H1 (cell line): Measurements from ENCODE around the gene EHBP1. TPM values are rescaled to one million over a fixed set of nuclear protein-coding genes. Genes with fewer than 3 reads are reported as not detected.

Source experiments
- CTCF ChIA-PET: fragments of 300-600 bp; sonication (Branson Sonifier 250); formaldehyde crosslinking; loops from one replicate; lab custom pipeline; 2021; ENCODE audit not compliant: partially characterized antibody; lab: Charles Lee
- POLR2A ChIA-PET: fragments of 300-600 bp; sonication (Branson Sonifier 250); formaldehyde crosslinking; loops from one replicate; lab custom pipeline; 2021; ENCODE audit warnings: inconsistent platforms; ENCODE audit not compliant: partially characterized antibody; lab: Charles Lee
- DNase-seq, 2 experiments: peaks; one replicate each; pipeline versions ENCODE4 v3.0.0 to v3.0.0-alpha.2; 2010 to 2022; ENCODE audit warnings: low spot score in 2 of 2, low read depth in 1 of 2, mixed read lengths in 1 of 2
- FAIRE-seq: peaks from 2 replicates; lab custom pipeline; 2011; peaks lifted over from hg19 to GRCh38; lab: Jason Lieb, UNC
- H2AFZ ChIP-seq: 2 replicates; pipeline ENCODE4 v1.8.1; 2012; ENCODE audit warnings: low read length, inconsistent platforms
- H2AK5ac ChIP-seq: 2 replicates; pipeline ENCODE4 v1.6.1; 2013; ENCODE audit warnings: low read depth, low read length
- H2BK120ac ChIP-seq: replicated peaks from 2 replicates; pipeline ENCODE3; 2013; ENCODE audit warnings: low read depth, low read length, inconsistent platforms
- H2BK12ac ChIP-seq: 2 replicates; pipeline ENCODE4 v1.6.1; 2013; ENCODE audit warnings: low read depth, low read length
- H2BK15ac ChIP-seq: 2 replicates; pipeline ENCODE4 v1.6.1; 2013; ENCODE audit warnings: low read length
- H2BK20ac ChIP-seq: 2 replicates; pipeline ENCODE4 v1.6.1; 2013; ENCODE audit warnings: low read length
- H2BK5ac ChIP-seq: 2 replicates; pipeline ENCODE4 v1.6.1; 2013; ENCODE audit warnings: low read depth, low read length
- H3K14ac ChIP-seq: 2 replicates; pipeline ENCODE4 v1.6.1; 2013; ENCODE audit warnings: inconsistent platforms; ENCODE audit not compliant: insufficient read length
- H3K18ac ChIP-seq: 2 replicates; pipeline ENCODE4 v1.6.1; 2013; ENCODE audit warnings: low read length; ENCODE audit errors: extremely low read depth
- H3K23ac ChIP-seq: 2 replicates; pipeline ENCODE4 v1.6.1; 2013; ENCODE audit warnings: inconsistent platforms; ENCODE audit not compliant: insufficient read length
- H3K23me2 ChIP-seq: 2 replicates; pipeline ENCODE4 v1.6.1; 2013; ENCODE audit warnings: low read depth, low read length
- H3K27ac ChIP-seq: 2 replicates; pipeline ENCODE4 v1.6.1; 2011; ENCODE audit warnings: low read depth, low read length, inconsistent platforms
- H3K27me3 ChIP-seq, 4 experiments: replicated peaks in 1 of 4; 1 replicate in 1 of 4; 2 replicates in 3 of 4; pipeline versions ENCODE4 v1.6.1 to v1.8.1; 2011 to 2013; ENCODE audit warnings: low read length in 3 of 4, mild to moderate bottlenecking in 3 of 4, inconsistent platforms in 2 of 4, mixed read lengths in 2 of 4, moderate library complexity in 1 of 4; ENCODE audit not compliant: control insufficient read depth in 3 of 4, insufficient read depth in 3 of 4; ENCODE audit errors: extremely low read depth in 1 of 4
- H3K36me3 ChIP-seq, 4 experiments: 2 replicates each; pipeline versions ENCODE4 v1.6.1 to v1.8.1; 2011 to 2013; ENCODE audit warnings: mild to moderate bottlenecking in 4 of 4, low read length in 3 of 4, moderate library complexity in 2 of 4, control low read depth in 1 of 4, inconsistent platforms in 1 of 4; ENCODE audit not compliant: insufficient read depth in 4 of 4, control insufficient read depth in 2 of 4
- H3K4ac ChIP-seq: replicated peaks from 2 replicates; pipeline ENCODE3; 2013; ENCODE audit warnings: low read length, low read depth, mixed read lengths, inconsistent platforms; ENCODE audit not compliant: insufficient read length
- H3K4me1 ChIP-seq, 4 experiments: replicated peaks in 1 of 4; 1 replicate in 1 of 4; 2 replicates in 3 of 4; pipeline versions ENCODE4 v1.6.1 to v1.8.1; 2011 to 2013; ENCODE audit warnings: low read length in 3 of 4, inconsistent platforms in 2 of 4, mixed read lengths in 1 of 4; ENCODE audit not compliant: insufficient read depth in 4 of 4, control insufficient read depth in 3 of 4
- H3K4me2 ChIP-seq, 2 experiments: 2 replicates each; pipeline versions ENCODE4 v1.6.1 to v1.8.1; 2011 to 2013; ENCODE audit warnings: low read depth in 2 of 2, low read length in 2 of 2, control low read depth in 1 of 2, inconsistent platforms in 1 of 2, mild to moderate bottlenecking in 1 of 2; ENCODE audit not compliant: insufficient read depth in 1 of 2
- H3K4me3 ChIP-seq, 4 experiments: fragments of 200-600, 300-600 bp in 1 of 4; sonication (generic), shearing (Covaris generic), sonication (Bioruptor Twin) in 1 of 4; 2 replicates each; pipeline versions ENCODE4 v1.5.1 to v1.8.1; 2011 to 2016; ENCODE audit warnings: low read length in 4 of 4, low read depth in 3 of 4, control low read depth in 2 of 4, inconsistent platforms in 2 of 4, mild to moderate bottlenecking in 2 of 4, mixed read lengths in 1 of 4, moderate library complexity in 1 of 4; ENCODE audit not compliant: insufficient read depth in 2 of 4; ENCODE audit errors: extremely low read depth in 1 of 4
- H3K56ac ChIP-seq: replicated peaks from 2 replicates; pipeline ENCODE3; 2013; ENCODE audit warnings: low read depth, mild to moderate bottlenecking, mixed read lengths, low read length, inconsistent platforms; ENCODE audit not compliant: insufficient read length
- H3K79me1 ChIP-seq: 2 replicates; pipeline ENCODE4 v1.6.1; 2013; ENCODE audit warnings: low read depth, low read length, control low read depth
- H3K79me2 ChIP-seq, 2 experiments: 2 replicates each; pipeline versions ENCODE4 v1.6.1 to v1.8.1; 2012 to 2013; ENCODE audit warnings: low read length in 2 of 2, mild to moderate bottlenecking in 2 of 2, inconsistent platforms in 1 of 2; ENCODE audit not compliant: insufficient read depth in 2 of 2, control insufficient read depth in 1 of 2
- H3K9ac ChIP-seq, 4 experiments: replicated peaks in 1 of 4; 1 replicate in 1 of 4; 2 replicates in 3 of 4; pipeline versions ENCODE4 v1.6.1 to v1.8.1; 2011 to 2013; ENCODE audit warnings: low read depth in 3 of 4, low read length in 3 of 4, control low read depth in 2 of 4, mild to moderate bottlenecking in 2 of 4, moderate library complexity in 2 of 4, inconsistent platforms in 1 of 4; ENCODE audit errors: extremely low read depth in 1 of 4
- H3K9me3 ChIP-seq, 2 experiments: 2 replicates each; pipeline versions ENCODE4 v1.6.1 to v1.8.1; 2012 to 2013; ENCODE audit warnings: mild to moderate bottlenecking in 2 of 2, moderate library complexity in 2 of 2, control low read depth in 1 of 2, inconsistent platforms in 1 of 2, low read depth in 1 of 2, low read length in 1 of 2, mixed read lengths in 1 of 2; ENCODE audit not compliant: insufficient read depth in 2 of 2
- H4K20me1 ChIP-seq, 2 experiments: replicated peaks in 1 of 2; 2 replicates each; pipeline versions ENCODE3 to v1.8.1; 2011 to 2013; ENCODE audit warnings: inconsistent platforms in 2 of 2, low read length in 2 of 2, mild to moderate bottlenecking in 1 of 2; ENCODE audit not compliant: insufficient read depth in 2 of 2, control insufficient read depth in 1 of 2
- H4K5ac ChIP-seq: 2 replicates; pipeline ENCODE4 v1.6.1; 2013; ENCODE audit warnings: low read length, low read depth, mixed read lengths, inconsistent platforms; ENCODE audit not compliant: insufficient read length
- H4K8ac ChIP-seq: 2 replicates; pipeline ENCODE4 v1.8.0; 2013; ENCODE audit warnings: mild to moderate bottlenecking, moderate library complexity, low read length, inconsistent platforms; ENCODE audit not compliant: insufficient read depth; ENCODE audit errors: extremely low read depth
- H4K91ac ChIP-seq: replicated peaks from 2 replicates; pipeline ENCODE3; 2013; ENCODE audit warnings: low read length, mixed read lengths, inconsistent platforms; ENCODE audit not compliant: insufficient read length
- BACH1 ChIP-seq: IDR thresholded peaks from 2 replicates; pipeline ENCODE4 v1.6.1; 2012; ENCODE audit warnings: low read length, improper control_type of control experiment
- CREB1 ChIP-seq: IDR thresholded peaks from 2 replicates; pipeline ENCODE4 v1.6.1; 2012; ENCODE audit warnings: inconsistent platforms
- JUND ChIP-seq: IDR thresholded peaks from 2 replicates; pipeline ENCODE4 v1.6.1; 2011; ENCODE audit warnings: mild to moderate bottlenecking, improper control_type of control experiment, low read length
- KDM5A ChIP-seq: fragments of 200-600 bp; IDR thresholded peaks from 2 replicates; pipeline ENCODE4 v1.7.1; 2012; ENCODE audit warnings: mild to moderate bottlenecking, low read length, inconsistent platforms, mixed read lengths
- POLR2A ChIP-seq, 2 experiments: IDR thresholded peaks; 1 replicate in 1 of 2; 2 replicates in 1 of 2; pipeline ENCODE4 v1.6.1; 2011; ENCODE audit warnings: low read depth in 2 of 2, low read length in 2 of 2, mild to moderate bottlenecking in 2 of 2; ENCODE audit errors: control extremely low read depth in 1 of 2
- RAD21 ChIP-seq, 2 experiments: IDR thresholded peaks in 1 of 2; conservative IDR thresholded peaks in 1 of 2; 2 replicates each; pipeline ENCODE4 v1.6.1; 2011; ENCODE audit warnings: low read depth in 2 of 2, low read length in 2 of 2, improper control_type of control experiment in 1 of 2, inconsistent platforms in 1 of 2, mild to moderate bottlenecking in 1 of 2, moderate library complexity in 1 of 2
- RBBP5 ChIP-seq: IDR thresholded peaks from 2 replicates; pipeline ENCODE4 v1.7.1; 2012; ENCODE audit warnings: low read depth, mild to moderate bottlenecking, inconsistent platforms, low read length, moderate library complexity, borderline replicate concordance
- SIN3A ChIP-seq, 2 experiments: IDR thresholded peaks in 1 of 2; conservative IDR thresholded peaks in 1 of 2; 2 replicates each; pipeline ENCODE4 v1.6.1; 2011 to 2012; ENCODE audit warnings: low read length in 2 of 2, improper control_type of control experiment in 1 of 2, low read depth in 1 of 2, mild to moderate bottlenecking in 1 of 2
- SP2 ChIP-seq: IDR thresholded peaks from 2 replicates; pipeline ENCODE4 v1.6.1; 2012; ENCODE audit warnings: mild to moderate bottlenecking, low read length, inconsistent platforms
- TCF12 ChIP-seq: IDR thresholded peaks from 2 replicates; pipeline ENCODE4 v1.6.1; 2011; ENCODE audit warnings: low read depth, mild to moderate bottlenecking, low read length
- WGBS, 2 experiments: shearing (Covaris generic) in 1 of 2; methylation state at CpG; one replicate each; pipeline versions ENCODE4 v1.1.6 to v1.1.7; 2013 to 2015; ENCODE audit warnings: low lambda C conversion rate in 2 of 2, mixed read lengths in 2 of 2, inconsistent platforms in 1 of 2, low coverage in 1 of 2, missing lambda C conversion rate in 1 of 2; ENCODE audit not compliant: insufficient replicate concordance in 2 of 2, insufficient coverage in 1 of 2, insufficient read length in 1 of 2; ENCODE audit errors: extremely low coverage in 1 of 2, missing lambda C conversion rate in 1 of 2; 5-methylcytosine and 5-hydroxymethylcytosine counted together
- polyA plus RNA-seq, 7 experiments: library from polyadenylated mRNA; depleted of rRNA in 3 of 7; stranded (reverse) in 5 of 7; unstranded in 2 of 7; fragments of >200 nt in 5 of 7; fragments of 200-250 nt in 2 of 7; gene quantifications; 1 replicate in 5 of 7; 2 replicates in 1 of 7; 4 replicates in 1 of 7; pipeline versions ENCODE4 v1.2.1 to v1.2.3, GENCODE V29; 2011 to 2013; ENCODE audit warnings: missing spikeins in 2 of 7, mixed read lengths in 2 of 7
- total RNA-seq: library from RNA; stranded (reverse); fragmentation: NEBNext Ultra II Directional; extraction: Animal tissue kit (Norgen Biotek cat#: 25700); gene quantifications from 2 replicates; pipeline ENCODE4 v1.2.1, GENCODE V29; 2021
- TF ChIP-seq, protein P1 (sequence below), 3 experiments: IDR thresholded peaks; 1 replicate in 2 of 3; 2 replicates in 1 of 3; pipeline versions ENCODE4 v1.5.1 to v1.6.1; 2011; ENCODE audit warnings: low read length in 3 of 3, mild to moderate bottlenecking in 3 of 3, inconsistent platforms in 2 of 3, low read depth in 1 of 3, moderate library complexity in 1 of 3; ENCODE audit not compliant: insufficient read depth in 1 of 3; ENCODE audit errors: control extremely low read depth in 1 of 3
- TF ChIP-seq, protein P2 (sequence below): IDR thresholded peaks from 2 replicates; pipeline ENCODE4 v1.6.1; 2011; ENCODE audit warnings: low read length, improper control_type of control experiment

EHBP1 gene
- total and polyA plus RNA-seq, 2 of the 8 experiments (the other 6 are each of a cell fraction or from before 2014, with no cell fraction given), result 12.0 to 64.1 TPM

DNA sequence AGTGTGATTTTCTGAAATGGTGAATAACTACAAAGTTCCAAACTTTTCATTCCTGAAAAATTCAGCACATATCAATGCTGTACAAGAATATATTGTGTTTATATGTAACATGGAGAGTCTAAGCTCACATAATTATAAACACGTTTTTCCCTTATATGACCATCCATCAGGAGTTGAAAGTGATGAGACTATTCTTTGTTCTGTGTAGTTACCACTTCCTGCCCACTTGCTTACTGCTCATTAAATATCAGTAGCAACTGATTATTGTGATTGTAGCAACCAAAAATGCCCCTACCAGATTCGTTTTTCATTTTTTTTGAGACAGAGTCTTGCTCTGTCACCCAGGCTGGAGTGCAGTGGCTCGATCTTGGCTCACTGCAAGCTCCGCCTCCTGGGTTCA is 375.9 kb downstream of the EHBP1 start:
- no peak overlapping the region for H2BK120ac ChIP-seq
- no peak overlapping the region for H3K4ac ChIP-seq
- H3K23ac ChIP-seq, result no peak overlapping the region
- H3K4me1 ChIP-seq, result no peaks in the 10 kb centered on the region
- H2AK5ac ChIP-seq, result no peak overlapping the region
- no peaks in the 10 kb centered on the region for H3K23me2 ChIP-seq
- H3K27ac ChIP-seq, result no peak overlapping the region
- FAIRE-seq (no peak), DNase-seq (no peak)
- no peak overlapping the region for H3K4me3 ChIP-seq
- no peaks in the 10 kb centered on the region for H3K9me3 ChIP-seq
- H3K4me2 ChIP-seq, result no peak overlapping the region
- WGBS, 2 experiments, result 84% methylated on average over 4 of the region's 4 CpGs; no CpG with 5 or more reads in 1 of the 2 experiments
- H4K5ac ChIP-seq, result no peak overlapping the region
- no peak overlapping the region for H3K14ac ChIP-seq
- no peak overlapping the region for H4K91ac ChIP-seq
- H3K79me2 ChIP-seq, result no peaks in the 10 kb centered on the region
- no peak overlapping the region for H2BK15ac ChIP-seq
- no peak overlapping the region for H2BK12ac ChIP-seq
- no peak overlapping the region for H3K9ac ChIP-seq
- H3K56ac ChIP-seq, result no peak overlapping the region
- H3K36me3 ChIP-seq, result no peaks in the 10 kb centered on the region
- H2AFZ ChIP-seq, result no peak overlapping the region
- H3K18ac ChIP-seq, result no peak overlapping the region
- no peaks in the 10 kb centered on the region for H3K79me1 ChIP-seq
- H3K27me3 ChIP-seq, result no peaks in the 10 kb centered on the region
- ChIA-PET CTCF (no interaction called here), POLR2A (no interaction called here)
- H4K20me1 ChIP-seq, result no peaks in the 10 kb centered on the region
- H4K8ac ChIP-seq, result no peak overlapping the region
- no peak overlapping the region for H2BK5ac ChIP-seq
- H2BK20ac ChIP-seq, result no peak overlapping the region
- TF ChIP-seq POLR2A (IDR thresholded peaks at IDR 0.05; ENCODE audit: control extremely low read depth in 1 of 2, low read depth in 2 of 2, low read length in 2 of 2), result no peak
- TF ChIP-seq CREB1, result no peak
- TF ChIP-seq JUND, result no peak
- TF ChIP-seq SIN3A (conservative IDR thresholded peaks at IDR 0.05 in 1 of 2, IDR thresholded peaks at IDR 0.05 in 1 of 2; ENCODE audit: low read depth in 1 of 2, low read length in 2 of 2), result no peak
- TF ChIP-seq TCF12, result no peak
- no peak for TF ChIP-seq BACH1
- TF ChIP-seq KDM5A, result no peak
- TF ChIP-seq, protein P1, sequence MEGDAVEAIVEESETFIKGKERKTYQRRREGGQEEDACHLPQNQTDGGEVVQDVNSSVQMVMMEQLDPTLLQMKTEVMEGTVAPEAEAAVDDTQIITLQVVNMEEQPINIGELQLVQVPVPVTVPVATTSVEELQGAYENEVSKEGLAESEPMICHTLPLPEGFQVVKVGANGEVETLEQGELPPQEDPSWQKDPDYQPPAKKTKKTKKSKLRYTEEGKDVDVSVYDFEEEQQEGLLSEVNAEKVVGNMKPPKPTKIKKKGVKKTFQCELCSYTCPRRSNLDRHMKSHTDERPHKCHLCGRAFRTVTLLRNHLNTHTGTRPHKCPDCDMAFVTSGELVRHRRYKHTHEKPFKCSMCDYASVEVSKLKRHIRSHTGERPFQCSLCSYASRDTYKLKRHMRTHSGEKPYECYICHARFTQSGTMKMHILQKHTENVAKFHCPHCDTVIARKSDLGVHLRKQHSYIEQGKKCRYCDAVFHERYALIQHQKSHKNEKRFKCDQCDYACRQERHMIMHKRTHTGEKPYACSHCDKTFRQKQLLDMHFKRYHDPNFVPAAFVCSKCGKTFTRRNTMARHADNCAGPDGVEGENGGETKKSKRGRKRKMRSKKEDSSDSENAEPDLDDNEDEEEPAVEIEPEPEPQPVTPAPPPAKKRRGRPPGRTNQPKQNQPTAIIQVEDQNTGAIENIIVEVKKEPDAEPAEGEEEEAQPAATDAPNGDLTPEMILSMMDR (IDR thresholded peaks at IDR 0.05; ENCODE audit: control extremely low read depth in 1 of 3, insufficient read depth in 1 of 3, low read depth in 1 of 3, low read length in 3 of 3), result no peak
- no peak for TF ChIP-seq RBBP5
- no peak for TF ChIP-seq SP2
- TF ChIP-seq, protein P2, sequence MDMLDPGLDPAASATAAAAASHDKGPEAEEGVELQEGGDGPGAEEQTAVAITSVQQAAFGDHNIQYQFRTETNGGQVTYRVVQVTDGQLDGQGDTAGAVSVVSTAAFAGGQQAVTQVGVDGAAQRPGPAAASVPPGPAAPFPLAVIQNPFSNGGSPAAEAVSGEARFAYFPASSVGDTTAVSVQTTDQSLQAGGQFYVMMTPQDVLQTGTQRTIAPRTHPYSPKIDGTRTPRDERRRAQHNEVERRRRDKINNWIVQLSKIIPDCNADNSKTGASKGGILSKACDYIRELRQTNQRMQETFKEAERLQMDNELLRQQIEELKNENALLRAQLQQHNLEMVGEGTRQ, result no peak
- no peak for TF ChIP-seq RAD21 (IDR thresholded peaks at IDR 0.05 in 1 of 2, conservative IDR thresholded peaks at IDR 0.05 in 1 of 2; ENCODE audit: low read depth in 2 of 2, low read length in 2 of 2)
